ENCODE results near the gene PRR35. TPM values are rescaled to one million over a fixed set of nuclear protein-coding genes. Genes with fewer than 3 reads are reported as not detected.

Gene PRR35
- total RNA-seq, 4 donors from 2014 or later, result not detected

DNA sequence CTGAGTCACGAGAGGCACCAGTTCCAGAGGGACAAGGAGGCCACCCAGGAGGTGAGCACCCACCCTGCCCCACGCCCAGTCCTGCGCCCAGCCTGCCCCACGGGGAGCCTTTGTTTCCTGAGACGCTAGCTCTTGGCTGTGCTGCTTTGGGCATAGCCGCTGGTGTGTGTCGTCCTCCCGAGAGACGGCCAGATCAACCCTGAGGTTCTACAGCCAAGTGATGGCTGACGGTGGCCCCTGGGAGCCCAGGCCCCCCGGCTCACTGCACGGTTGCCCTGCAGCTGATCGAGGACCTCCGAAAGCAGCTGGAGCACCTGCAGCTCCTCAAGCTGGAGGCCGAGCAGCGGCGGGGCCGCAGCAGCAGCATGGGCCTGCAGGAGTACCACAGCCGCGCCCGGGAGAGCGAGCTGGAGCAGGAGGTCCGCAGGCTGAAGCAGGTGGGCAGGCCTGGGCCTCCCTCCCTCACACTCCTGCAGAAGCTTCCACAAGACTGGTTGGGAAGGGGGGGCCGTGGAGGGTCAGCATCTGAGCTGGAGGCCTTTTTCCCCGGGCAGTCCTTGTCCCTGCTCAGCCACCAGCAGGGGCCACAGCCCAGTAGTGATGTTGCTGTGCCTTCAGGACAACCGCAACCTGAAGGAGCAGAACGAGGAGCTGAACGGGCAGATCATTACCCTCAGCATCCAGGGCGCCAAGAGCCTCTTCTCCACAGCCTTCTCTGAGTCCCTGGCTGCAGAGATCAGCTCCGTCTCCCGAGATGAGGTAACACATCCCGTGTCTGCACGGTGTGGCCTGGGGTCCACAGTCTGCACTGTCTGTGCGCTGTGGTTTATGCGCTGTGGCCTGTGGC, 40.1 kb upstream of the PRR35 start:
- H3K4me3 ChIP-seq, result no peak overlapping the region
- peaks cover 0 to 42% of the 10 kb centered on the region in 2 donors for H3K36me3 ChIP-seq
- DNase-seq (no peak), ATAC-seq (no peak)
- no peaks in the 10 kb centered on the region for H3K9me3 ChIP-seq
- peaks cover 0 to 12% of the 10 kb centered on the region in 2 donors for H3K4me1 ChIP-seq
- in situ Hi-C loops (cut with MboI; ENCODE audit: low sequenced_read_pairs in 4 of 4) (no loop called here), intact Hi-C loops (cut with DNase I; ENCODE audit: low total_unique reads) (no loop called here)
- H3K27ac ChIP-seq, result no peak overlapping the region
- TF ChIP-seq CTCF (IDR thresholded peaks at IDR 0.05 in 4 of 5, conservative IDR thresholded peaks at IDR 0.05 in 1 of 5) (no peak), POLR2A (IDR thresholded peaks at IDR 0.05) (no peak)
- H3K27me3 ChIP-seq, result no peaks in the 10 kb centered on the region

GRCh38 chr16:520847-521246, 39.3 kb upstream of the PRR35 start:
- ATAC-seq (no peak), DNase-seq (no peak)
- no peaks in the 10 kb centered on the region for H3K27me3 ChIP-seq
- no peak for TF ChIP-seq POLR2A (IDR thresholded peaks at IDR 0.05)
- H3K9me3 ChIP-seq, result no peaks in the 10 kb centered on the region
- peaks cover 0 to 34% of the 10 kb centered on the region in 2 donors for H3K36me3 ChIP-seq
- in situ Hi-C loops (cut with MboI; ENCODE audit: low sequenced_read_pairs in 4 of 4) (no loop called here), intact Hi-C loops (cut with DNase I; ENCODE audit: low total_unique reads) (no loop called here)
- H3K4me1 ChIP-seq, result peaks cover 5 to 20% of the 10 kb centered on the region in 2 donors
- H3K4me3 ChIP-seq, result no peak overlapping the region
- H3K27ac ChIP-seq, result no peak overlapping the region

DNA sequence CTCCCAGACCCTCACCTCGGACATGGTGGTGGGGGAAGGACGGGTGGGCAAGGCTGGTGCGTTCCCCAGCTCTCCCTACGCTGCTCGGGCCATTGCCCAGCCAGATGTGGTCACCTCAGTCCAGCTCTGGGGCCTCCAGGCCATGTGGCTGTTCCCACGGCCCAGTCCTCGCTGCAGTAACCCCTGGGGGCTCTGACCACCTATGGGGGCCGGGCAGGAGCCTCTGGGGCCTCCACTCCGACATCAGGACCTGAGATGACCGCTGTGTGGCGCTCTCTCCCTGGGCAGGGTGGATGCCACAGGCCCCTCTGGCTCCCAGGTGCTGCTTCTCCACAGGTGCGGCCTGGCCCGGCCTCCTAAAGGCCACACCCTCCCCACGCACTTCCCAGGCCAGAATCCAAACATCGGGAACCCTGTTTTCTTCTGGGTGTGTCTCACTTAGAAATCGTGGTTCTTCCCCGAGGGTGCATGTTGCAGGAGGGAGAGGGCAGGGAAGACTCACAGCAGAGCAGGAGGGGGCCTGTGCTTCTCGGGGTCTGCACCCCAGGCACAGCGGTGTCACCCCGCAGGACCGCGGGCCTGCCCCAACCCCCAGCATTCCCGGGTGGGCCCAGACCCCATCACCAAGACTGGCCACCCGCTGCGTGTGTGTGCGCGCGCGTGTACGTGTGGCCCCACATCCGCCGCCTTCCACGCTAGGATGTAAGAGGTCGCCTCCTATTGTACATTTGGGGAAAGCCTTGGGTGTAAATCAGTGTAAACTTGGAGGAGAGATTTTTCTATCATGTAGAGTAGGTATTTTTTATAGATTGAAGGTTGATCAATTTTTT, 38.6 kb upstream of the PRR35 start:
- DNase-seq (no peak), ATAC-seq (no peak)
- Histone ChIP-seq H3K27me3 (no peaks in the 10 kb centered on the region), H3K36me3 (peaks cover 0 to 27% of the 10 kb centered on the region in 2 donors), H3K4me1 (peaks cover 13 to 27% of the 10 kb centered on the region in 2 donors), H3K9me3 (no peaks in the 10 kb centered on the region), H3K27ac (no peak overlapping the region), H3K4me3 (no peak overlapping the region)
- in situ Hi-C loops (cut with MboI; ENCODE audit: low sequenced_read_pairs in 4 of 4) (no loop called here), intact Hi-C loops (cut with DNase I; ENCODE audit: low total_unique reads) (no loop called here)
- TF ChIP-seq POLR2A (IDR thresholded peaks at IDR 0.05), result no peak
- TF ChIP-seq CTCF (IDR thresholded peaks at IDR 0.05 in 4 of 5, conservative IDR thresholded peaks at IDR 0.05 in 1 of 5), result no peak

GRCh38 chr16:522320-523096, 37.7 kb upstream of the PRR35 start:
- in situ Hi-C loops (cut with MboI; ENCODE audit: low sequenced_read_pairs in 4 of 4), result no loop called here
- peaks cover 0 to 18% of the 10 kb centered on the region in 2 donors for H3K36me3 ChIP-seq
- no peak for ATAC-seq

More at GRCh38 chr16:522320-523096, 37.7 kb upstream of the PRR35 start:
- Histone ChIP-seq H3K4me1 (peaks cover 15 to 29% of the 10 kb centered on the region in 2 donors), H3K27ac (no peak overlapping the region), H3K9me3 (no peaks in the 10 kb centered on the region), H3K27me3 (no peaks in the 10 kb centered on the region), H3K4me3 (no peak overlapping the region)
- intact Hi-C loops (cut with DNase I; ENCODE audit: low total_unique reads), result no loop called here
- DNase-seq, result no peak
- TF ChIP-seq CTCF (IDR thresholded peaks at IDR 0.05 in 4 of 5, conservative IDR thresholded peaks at IDR 0.05 in 1 of 5) (no peak), POLR2A (IDR thresholded peaks at IDR 0.05) (no peak)

All from gastrocnemius medialis (tissue), 4 donors.